Right lobe of liver (tissue), 4 donors: Measurements from ENCODE around the gene DBF4.

ENCODE experiments used
- CTCF ChIP-seq, 4 donors: fragments of 200-600 bp in 3 of 4; fragments of 450-650 bp in 1 of 4; IDR thresholded peaks; one replicate each; pipeline versions ENCODE4 v1.5.1 to v1.8.0; 2016 to 2022; ENCODE audit warnings: antibody characterized with exemption in 4 of 4, mild to moderate bottlenecking in 2 of 4
- POLR2A ChIP-seq: fragments of 450-650 bp; IDR thresholded peaks from one replicate; pipeline ENCODE4 v1.6.1; 2017; ENCODE audit warnings: antibody characterized with exemption, mild to moderate bottlenecking
- donor health status: DM: no; HTN: no; CAD: no.
- donor health status: DM: no; HTN: no; CAD: no.
- donor health status: DM: no; HTN: yes; CAD: no.

- TF ChIP-seq CTCF (IDR thresholded peaks at IDR 0.05) = no peak
- no peak for TF ChIP-seq POLR2A
Measured at GRCh38 chr7:87837597-87837996, 38.7 kb upstream of the DBF4 start.
